Ammon's horn (tissue), 1 donor: ENCODE data around the gene KCNK3.
"Not testable (repeated sequence)": the region's sequence is repeated elsewhere in the genome, so short reads cannot be mapped to it uniquely, and the experiment has no call there.

Source experiments
- DNase-seq: peaks from one replicate; pipeline ENCODE4 v3.0.0-alpha.2; 2016; ENCODE audit warnings: low spot score

The KCNK3 gene

GRCh38 chr2:26756337-26756736, 63.8 kb downstream of the KCNK3 start:
- DNase-seq: no peak

DNA sequence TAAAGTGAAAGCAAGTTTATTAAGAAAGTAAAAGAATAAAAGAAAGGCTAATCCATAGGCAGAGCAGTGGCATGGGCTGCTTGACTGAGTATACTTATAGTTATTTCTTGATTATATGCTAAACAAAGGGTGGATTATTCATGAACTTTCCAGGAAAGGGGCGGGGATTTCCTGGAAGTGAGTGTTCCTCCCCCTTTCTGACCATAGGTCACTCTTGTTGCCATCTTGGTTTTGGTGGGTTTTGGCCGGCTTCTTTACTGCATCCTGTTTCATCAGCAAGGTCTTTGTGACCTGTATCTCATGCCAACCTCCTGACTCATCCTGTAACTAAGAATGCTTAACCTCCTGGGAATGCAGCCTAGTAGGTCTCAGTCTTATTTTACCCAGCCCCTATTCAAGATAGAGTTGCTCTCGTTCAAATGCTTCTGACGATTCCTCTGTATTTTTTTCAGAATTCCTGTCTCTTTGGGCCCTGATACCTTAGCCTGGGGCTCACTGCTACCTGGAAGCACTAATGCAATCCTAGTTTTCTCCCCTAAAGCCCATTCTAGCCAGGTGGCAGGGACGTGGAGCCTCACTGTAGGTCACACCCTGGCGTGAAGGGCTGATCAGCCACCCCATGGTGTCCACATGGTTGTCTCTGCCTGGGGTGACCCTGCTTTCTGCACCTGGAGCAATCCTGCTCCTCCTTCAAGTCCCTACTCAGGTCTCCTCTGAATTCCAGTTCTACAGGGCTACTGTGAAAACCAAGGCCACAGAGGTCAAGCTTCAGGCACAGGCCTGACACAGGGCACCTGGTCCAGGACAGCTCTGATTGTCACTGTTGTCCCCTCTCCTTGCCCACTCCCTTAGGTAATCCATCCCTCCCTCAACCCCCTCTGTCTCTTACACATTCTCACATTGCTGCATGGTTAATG, 65.6 kb downstream of the KCNK3 start:
- DNase-seq: no peak

DNA sequence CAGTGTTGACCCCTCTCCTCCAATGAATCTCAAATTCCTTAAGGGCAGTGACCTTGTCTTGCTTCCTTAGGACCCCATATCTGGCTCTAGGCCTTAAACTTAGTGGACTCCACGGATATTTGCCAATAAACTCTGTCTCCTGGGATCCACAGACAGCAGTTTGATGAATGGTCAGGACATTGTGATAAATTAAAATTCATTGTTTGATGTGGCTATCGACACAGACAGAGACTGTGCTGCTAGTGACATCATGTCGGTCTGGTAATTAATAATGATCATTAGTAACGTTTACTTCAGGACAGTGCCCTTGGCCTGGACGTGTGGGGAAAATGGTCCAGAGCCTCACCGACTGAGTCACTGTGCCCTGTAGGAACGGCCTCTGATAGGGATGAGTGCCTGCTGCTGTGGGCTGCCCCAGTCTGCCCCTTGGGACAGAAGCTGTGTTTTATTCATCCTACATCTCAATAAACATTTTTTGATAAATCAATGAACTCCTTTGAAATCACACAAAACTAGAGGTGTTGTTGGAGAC, 66.3 kb downstream of the KCNK3 start:
- DNase-seq: no peak

- no peak for DNase-seq
Measured at GRCh38 chr2:26759845-26760244, 67.3 kb downstream of the KCNK3 start.

DNA sequence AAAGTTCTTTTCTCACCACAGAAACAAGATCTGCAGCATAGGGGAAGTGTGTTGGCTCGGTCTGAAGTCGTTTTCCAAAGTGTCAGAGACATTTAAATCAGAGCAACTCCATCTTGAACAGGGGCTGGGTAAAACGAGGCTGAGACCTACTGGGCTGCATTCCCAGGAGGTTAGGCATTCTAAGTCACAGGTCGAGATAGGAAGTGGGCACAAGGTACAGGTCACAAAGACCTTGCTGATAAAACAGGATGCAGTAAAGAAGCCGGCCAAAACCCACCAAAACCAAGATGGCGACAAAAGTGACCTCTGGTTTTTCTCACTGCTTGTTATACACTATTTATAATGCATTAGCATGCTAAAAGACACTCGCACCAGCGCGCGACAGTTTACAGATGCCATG, 68.5 kb downstream of the KCNK3 start:
- DNase-seq: not testable (repeated sequence)

GRCh38 chr2:26763019-26763418, 70.5 kb downstream of the KCNK3 start:
- no peak for DNase-seq

GRCh38 chr2:26764078-26764887, 71.8 kb downstream of the KCNK3 start, which contains the start of gene SLC35F6:
Gene SLC35F6 (plus strand): TSS chr2:26764284. CDS start chr2:26764350, 66 bp downstream.
- DNase-seq: peak; percentile 89

DNA sequence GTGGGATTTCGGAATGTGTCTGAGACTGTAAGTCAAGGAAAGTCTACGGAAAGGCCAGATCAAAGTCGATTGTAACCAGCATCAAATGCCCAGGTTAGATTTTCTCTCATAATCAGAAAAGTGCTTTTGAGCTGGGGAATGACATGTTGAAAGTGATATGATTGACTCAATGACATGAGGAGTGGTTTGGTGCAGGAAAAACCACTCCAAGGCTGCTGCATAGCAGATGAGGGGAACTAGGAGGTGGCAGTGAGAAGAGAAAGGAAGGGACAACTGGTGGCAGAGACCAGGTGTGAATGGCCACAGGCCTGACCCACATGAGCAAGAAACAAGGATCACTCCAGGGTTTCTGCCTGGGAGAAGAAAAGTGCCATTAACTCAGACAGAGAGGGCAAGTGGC, 72.4 kb downstream of the KCNK3 start:
- DNase-seq: no peak

- DNase-seq: no peak
Measured at GRCh38 chr2:26765475-26766200, 73.1 kb downstream of the KCNK3 start.

DNA sequence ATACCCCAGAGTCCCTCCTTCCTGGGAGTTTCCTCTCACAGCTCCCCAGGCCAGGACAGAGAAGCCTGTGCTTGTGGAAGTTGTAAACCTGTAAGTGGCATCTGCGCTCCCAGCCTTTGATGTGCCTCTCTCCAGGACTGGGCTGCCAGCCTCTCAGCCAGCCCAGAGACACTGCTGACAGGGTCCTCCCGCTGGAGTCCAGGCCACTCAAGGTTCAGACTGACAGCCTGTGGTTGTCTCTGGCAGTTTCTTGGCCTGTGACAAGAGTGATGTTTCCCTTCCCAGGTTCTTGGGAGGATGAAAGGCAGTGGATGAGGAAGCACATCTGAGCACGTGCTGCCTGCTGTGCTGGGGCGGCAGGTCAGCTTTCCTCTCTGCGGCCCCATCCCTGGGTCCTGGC, 74.6 kb downstream of the KCNK3 start:
- DNase-seq: no peak

DNA sequence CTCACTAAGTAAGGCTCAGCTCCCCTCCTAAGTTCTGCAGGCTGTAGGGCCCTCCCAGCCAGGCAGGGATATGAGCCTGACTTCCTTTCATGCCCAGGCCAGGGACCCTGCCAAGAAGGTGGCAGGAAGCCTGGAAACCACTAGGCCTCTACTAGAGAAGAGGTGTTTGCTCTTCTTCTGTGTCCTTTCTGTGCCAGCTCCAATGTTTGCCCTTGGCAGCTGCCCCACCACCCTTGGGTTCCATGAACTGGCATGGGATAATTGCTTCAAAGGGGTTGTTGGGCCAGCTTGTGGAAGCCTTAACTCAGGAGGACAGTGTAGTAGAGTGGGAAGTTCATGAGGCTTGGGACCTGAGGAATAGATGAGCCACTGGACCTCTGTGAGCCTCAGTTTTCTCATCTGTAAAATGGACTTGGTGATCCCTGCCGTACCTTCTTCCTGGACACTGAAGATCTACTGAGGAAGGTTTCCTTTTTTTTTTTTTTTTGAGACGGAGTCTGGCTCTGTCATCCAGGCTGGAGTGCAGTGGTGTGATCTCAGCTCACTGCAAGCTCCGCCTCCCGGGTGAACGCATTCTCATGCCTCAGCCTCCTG, 75.5 kb downstream of the KCNK3 start:
- DNase-seq: no peak

DNA sequence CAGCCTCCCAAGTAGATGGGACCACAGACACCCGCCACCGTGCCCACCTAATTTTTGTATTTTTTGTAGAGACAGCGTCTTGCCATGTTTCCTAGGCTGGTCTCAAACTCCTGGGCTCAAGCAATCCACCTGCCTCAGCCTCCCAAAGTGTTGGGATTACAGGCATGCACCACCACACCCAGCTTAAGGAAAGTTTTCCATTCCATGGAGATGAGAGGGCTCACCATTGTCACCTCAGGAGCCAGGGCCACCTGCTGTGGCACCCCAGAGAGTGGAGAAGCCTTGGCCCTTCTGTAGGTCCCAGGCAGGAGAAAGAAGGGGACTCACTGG, 76.2 kb downstream of the KCNK3 start:
- DNase-seq: no peak

DNA sequence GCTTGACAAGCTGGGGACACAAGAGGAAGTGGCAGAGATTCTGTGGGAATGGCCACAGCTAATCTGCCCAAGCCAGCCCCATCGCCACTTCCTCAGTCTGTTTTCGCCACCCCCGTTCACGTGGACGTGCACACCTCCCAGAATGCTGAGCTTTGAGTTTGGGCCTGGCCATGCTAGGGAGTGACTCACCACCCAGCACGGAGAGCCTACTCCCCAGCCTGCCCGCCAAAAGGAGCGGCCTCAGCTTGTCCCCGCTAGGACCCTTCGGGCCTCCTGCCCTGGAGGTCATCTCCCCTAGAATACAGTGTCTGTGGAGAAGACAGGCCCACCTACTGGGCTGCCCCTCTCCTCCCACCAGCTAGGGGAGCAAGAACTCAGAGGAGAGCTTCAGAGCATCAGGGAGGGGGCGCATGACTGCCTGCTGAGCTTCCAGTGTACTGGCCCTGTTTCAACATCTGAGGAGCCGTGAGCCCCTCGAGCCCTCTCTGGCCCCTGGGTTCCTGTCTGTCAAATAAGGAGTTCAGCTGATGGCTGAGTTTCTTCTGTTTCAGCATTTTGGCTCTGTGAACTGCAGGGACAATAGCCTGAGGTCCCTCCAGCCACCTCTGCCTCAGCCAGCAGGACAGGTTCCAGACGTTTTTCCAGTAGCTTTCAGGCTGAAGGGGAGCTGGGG, 76.7 kb downstream of the KCNK3 start:
- peak; percentile 87 for DNase-seq

DNA sequence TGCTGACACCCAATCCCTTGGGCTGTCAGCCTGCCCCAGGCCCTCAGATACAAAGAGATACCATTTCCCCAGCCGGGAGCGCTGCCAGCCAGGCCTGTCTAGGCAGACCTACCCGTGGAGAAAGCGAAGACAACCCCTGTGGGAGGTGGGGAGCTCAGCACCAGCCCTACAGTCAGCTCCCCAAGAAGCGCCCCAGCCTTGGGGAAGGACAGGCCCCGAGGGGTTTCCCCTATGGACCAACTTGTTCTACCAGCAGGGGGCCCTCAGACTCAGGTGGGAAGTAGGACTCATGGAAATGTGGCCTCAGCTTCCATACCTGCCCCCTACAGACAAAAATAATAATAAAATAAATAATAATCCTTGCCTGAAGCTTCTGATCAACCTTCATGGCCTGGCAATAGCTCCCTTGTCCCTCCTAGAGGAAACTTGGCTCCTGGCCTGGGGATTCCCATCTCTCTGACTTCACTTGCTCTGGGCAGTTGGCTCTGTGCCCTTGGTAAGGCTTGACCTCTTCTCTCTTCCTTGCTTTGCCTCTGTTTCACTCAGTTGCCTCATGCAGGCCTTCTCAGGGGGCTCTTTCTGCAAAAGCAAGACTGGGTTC, 78.6 kb downstream of the KCNK3 start:
- peak; percentile 88 for DNase-seq

GRCh38 chr2:26772064-26773001, 79.8 kb downstream of the KCNK3 start:
- DNase-seq: peak; percentile 93

GRCh38 chr2:26776195-26776800, 83.8 kb downstream of the KCNK3 start:
- DNase-seq: no peak

- no peak for DNase-seq
Measured at GRCh38 chr2:26778098-26778497, 85.6 kb downstream of the KCNK3 start.

- no peak for DNase-seq
Measured at GRCh38 chr2:26778507-26778906, 86.0 kb downstream of the KCNK3 start.

- DNase-seq: no peak
Measured at GRCh38 chr2:26780203-26780760, 87.8 kb downstream of the KCNK3 start.
